Pancreas (tissue), 10 donors: ENCODE measurements around the gene NDUFA13. TPM values are rescaled to one million over a fixed set of nuclear protein-coding genes. Genes with fewer than 3 reads are reported as not detected.
A peak's percentile ranks its signal among the peaks of the same experiment; 100 is the strongest.

Experiments used
- ATAC-seq, 4 donors: fragments of 200-7000 bp; cut with Tn5 transposase; one replicate each; pipeline versions ENCODE4 v1.8.0 to v1.9.1; 2020; ENCODE audit warnings: mild to moderate bottlenecking in 4 of 4, moderate library complexity in 4 of 4
- DNase-seq, 6 donors: peaks; one replicate each; pipeline ENCODE4 v3.0.0-alpha.2; 2020
- FAIRE-seq: peaks from 2 replicates; lab custom pipeline; 2012; peaks lifted over from hg19 to GRCh38; lab: Jason Lieb, UNC
- H3K27ac ChIP-seq, 4 donors: fragments of 200-600 bp; sonication (generic); 1 replicate in 3 of 4; 2 replicates in 1 of 4; pipeline versions ENCODE4 v1.5.0 to v1.8.0; 2020
- H3K27me3 ChIP-seq, 4 donors: fragments of 200-600 bp; one replicate each; pipeline ENCODE4 v1.8.0; 2021
- H3K36me3 ChIP-seq, 3 donors: fragments of 200-600 bp; sonication (generic) in 1 of 3; one replicate each; pipeline versions ENCODE4 v1.5.0 to v1.8.0; 2020 to 2021
- H3K4me1 ChIP-seq, 3 donors: fragments of 200-600 bp; one replicate each; pipeline ENCODE4 v1.8.0; 2021
- H3K4me3 ChIP-seq, 4 donors: fragments of 200-600 bp; sonication (generic) in 2 of 4; one replicate each; pipeline versions ENCODE4 v1.5.0 to v1.8.0; 2020 to 2021
- H3K9me3 ChIP-seq, 4 donors: fragments of 200-600 bp; one replicate each; pipeline ENCODE4 v1.8.0; 2021
- WGBS, 2 donors: extraction: QIAGEN DNeasy Blood & Tissue Kit; methylation state at CpG; one replicate each; pipeline ENCODE4 v1.1.7; 2013; 5-methylcytosine and 5-hydroxymethylcytosine counted together
- intact Hi-C, 3 donors: fragments of 100-400 bp; cut with DNase I; formaldehyde crosslinking; loops; one replicate each; pipeline versions ENCODE4 v1.11.1 to v1.14.2; 2022
- polyA plus RNA-seq, 2 donors: library from polyadenylated mRNA; stranded (reverse); fragments of 200-250 nt; gene quantifications; one replicate each; pipeline ENCODE4 v1.2.3, GENCODE V29; 2013
- total RNA-seq, 6 donors: library from RNA; stranded (reverse); fragmentation: NEBNext Ultra II Directional in 4 of 6; extraction: Animal tissue kit (Norgen Biotek cat#: 25700) in 4 of 6; gene quantifications; one replicate each; pipeline versions ENCODE4 v1.2.1 to v1.2.4, GENCODE V29; 2021 to 2023
- TF ChIP-seq, protein P1 (sequence below), 4 donors: fragments of 200-600 bp; sonication (generic) in 3 of 4; IDR thresholded peaks; one replicate each; pipeline versions ENCODE4 v1.5.0 to v1.8.0; 2021; ENCODE audit warnings: antibody characterized with exemption in 4 of 4
- donor health status: healthy with polysubstance abuse.
- donor health status: DM: no; HTN: no; CAD: no; lungs with moderate emphysema.
- donor health status: DM: no; HTN: no; CAD: no.
- donor health status: control.
- donor health status: control.
- donor health status: Bipolar disorder and iron deficiency.
- donor health status: DM: yes; HTN: yes; CAD: no.
- donor health status: DM: no; HTN: no; CAD: no.
- donor health status: DM: no; HTN: no; CAD: no.
- donor health status: DM: yes; HTN: yes; CAD: no.

The NDUFA13 gene
- total and polyA plus RNA-seq, 8 donors, result 87.9 to 178 (median 133) TPM

DNA sequence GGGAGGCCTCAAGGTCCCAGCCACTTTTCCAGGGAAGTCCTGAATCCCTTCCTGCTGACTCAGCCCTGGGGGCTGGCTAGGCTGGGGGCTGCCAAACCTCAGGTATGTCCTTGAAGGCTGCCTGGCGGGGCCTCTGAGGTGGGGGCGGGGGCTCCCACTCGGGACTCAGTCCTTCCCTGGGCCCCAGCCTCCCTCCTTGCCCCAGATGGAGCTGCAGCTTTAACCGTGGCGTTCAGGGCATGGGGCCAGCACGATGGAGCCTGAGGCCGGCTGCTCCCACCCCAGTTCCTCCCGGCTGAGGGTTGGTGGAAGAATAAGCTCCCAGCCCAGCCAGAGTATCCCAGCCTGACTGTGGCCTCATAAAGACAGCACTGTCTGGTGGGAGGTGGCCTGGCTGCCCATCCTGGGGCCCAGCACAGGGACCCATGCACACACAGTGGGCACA, 34.5 kb downstream of the NDUFA13 start:
- intact Hi-C loops, result no loop called here
- Histone ChIP-seq H3K9me3 (no peaks in the 10 kb centered on the region), H3K36me3 (no peaks in the 10 kb centered on the region), H3K27ac (no peak overlapping the region), H3K4me3 (no peak overlapping the region), H3K4me1 (no peaks in the 10 kb centered on the region), H3K27me3 (no peaks in the 10 kb centered on the region)
- WGBS, 2 donors, result 36 to 37% methylated on average over 8 of the region's 8 CpGs
- DNase-seq (no peak), ATAC-seq (peak in 1 of 4 donors; percentile 38), FAIRE-seq (no peak)
- TF ChIP-seq, protein P1, sequence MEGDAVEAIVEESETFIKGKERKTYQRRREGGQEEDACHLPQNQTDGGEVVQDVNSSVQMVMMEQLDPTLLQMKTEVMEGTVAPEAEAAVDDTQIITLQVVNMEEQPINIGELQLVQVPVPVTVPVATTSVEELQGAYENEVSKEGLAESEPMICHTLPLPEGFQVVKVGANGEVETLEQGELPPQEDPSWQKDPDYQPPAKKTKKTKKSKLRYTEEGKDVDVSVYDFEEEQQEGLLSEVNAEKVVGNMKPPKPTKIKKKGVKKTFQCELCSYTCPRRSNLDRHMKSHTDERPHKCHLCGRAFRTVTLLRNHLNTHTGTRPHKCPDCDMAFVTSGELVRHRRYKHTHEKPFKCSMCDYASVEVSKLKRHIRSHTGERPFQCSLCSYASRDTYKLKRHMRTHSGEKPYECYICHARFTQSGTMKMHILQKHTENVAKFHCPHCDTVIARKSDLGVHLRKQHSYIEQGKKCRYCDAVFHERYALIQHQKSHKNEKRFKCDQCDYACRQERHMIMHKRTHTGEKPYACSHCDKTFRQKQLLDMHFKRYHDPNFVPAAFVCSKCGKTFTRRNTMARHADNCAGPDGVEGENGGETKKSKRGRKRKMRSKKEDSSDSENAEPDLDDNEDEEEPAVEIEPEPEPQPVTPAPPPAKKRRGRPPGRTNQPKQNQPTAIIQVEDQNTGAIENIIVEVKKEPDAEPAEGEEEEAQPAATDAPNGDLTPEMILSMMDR (IDR thresholded peaks at IDR 0.05), result no peak

DNA sequence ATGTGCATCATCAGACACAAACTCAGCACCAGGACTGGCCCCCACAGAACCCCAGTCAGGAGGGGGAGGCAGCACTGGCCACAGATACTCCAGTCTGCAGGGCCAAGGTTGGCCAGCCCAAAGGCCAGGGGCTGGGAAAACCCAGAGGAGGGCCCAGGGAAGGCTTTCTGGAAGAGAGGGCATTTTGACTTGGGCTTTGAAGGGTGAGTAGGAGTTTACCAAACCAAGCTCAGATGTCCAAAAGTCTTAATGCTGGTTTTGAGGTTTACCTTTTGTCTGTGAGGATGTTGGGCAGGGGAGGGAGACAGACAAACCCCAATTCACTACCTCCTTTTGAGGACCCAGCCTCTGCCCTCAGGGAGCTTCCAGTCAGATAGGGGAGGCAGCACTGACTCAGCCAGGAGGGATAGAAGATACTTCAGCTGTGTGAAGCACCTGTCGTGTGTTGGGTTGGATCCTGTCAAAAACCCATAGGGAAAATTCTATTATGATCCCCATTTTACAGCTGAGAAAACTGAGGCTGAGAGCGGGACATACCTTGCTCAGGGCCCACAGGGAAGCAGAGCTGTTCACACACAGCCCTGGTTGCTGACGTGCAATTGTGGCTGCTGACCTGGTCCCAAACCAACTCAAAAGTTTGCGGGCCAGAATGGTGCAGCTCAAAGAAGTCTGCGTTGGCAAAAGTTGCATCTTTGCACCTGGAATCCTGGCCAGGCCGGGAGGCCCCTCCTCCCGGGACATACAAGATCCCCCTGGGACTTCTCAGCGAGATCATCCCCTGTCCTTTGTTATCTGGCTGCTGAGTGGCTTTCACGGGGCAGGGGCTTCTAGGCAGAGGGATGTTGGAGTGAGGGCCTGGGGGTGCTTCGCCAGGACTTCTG, 35.2 kb downstream of the NDUFA13 start:
- Histone ChIP-seq H3K9me3 (no peaks in the 10 kb centered on the region), H3K27me3 (no peaks in the 10 kb centered on the region), H3K4me3 (no peak overlapping the region), H3K4me1 (no peaks in the 10 kb centered on the region), H3K36me3 (no peaks in the 10 kb centered on the region), H3K27ac (no peak overlapping the region)
- TF ChIP-seq, protein P1 (IDR thresholded peaks at IDR 0.05), result no peak
- no peak for FAIRE-seq
- 76 to 80% methylated on average over 10 of the region's 10 CpGs for WGBS, 2 donors
- DNase-seq, result no peak
- ATAC-seq, result no peak
- intact Hi-C loops, result no loop called here

DNA sequence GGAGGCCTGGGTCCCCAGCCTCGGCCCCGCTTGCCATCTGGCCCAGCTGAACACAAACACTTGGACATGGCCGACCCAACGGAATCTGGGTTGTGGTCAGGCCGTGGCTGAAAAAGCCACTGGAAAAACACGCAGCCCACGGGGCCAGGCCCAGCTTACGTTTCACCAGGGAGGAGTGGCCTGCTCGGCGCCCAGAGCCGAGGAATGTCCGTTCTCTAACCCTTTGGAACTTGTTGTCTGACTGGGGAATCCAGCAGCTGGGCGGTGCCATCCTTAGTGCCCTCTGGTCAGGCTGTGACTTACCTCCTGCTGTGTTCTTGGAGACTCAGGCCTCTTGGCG, 35.8 kb downstream of the NDUFA13 start:
- H3K27ac ChIP-seq, result no peak overlapping the region
- TF ChIP-seq, protein P1 (IDR thresholded peaks at IDR 0.05), result no peak
- ATAC-seq, result no peak
- intact Hi-C loops, result no loop called here
- H3K9me3 ChIP-seq, result no peaks in the 10 kb centered on the region
- no peaks in the 10 kb centered on the region for H3K36me3 ChIP-seq
- H3K4me3 ChIP-seq, result no peak overlapping the region
- no peak for FAIRE-seq
- WGBS, 2 donors, result 80 to 83% methylated on average over 14 of the region's 14 CpGs
- no peak for DNase-seq
- no peaks in the 10 kb centered on the region for H3K4me1 ChIP-seq
- no peaks in the 10 kb centered on the region for H3K27me3 ChIP-seq

GRCh38 chr19:19552798-19553197, 36.8 kb downstream of the NDUFA13 start:
- 39 to 46% methylated on average over 6 of the region's 6 CpGs for WGBS, 2 donors
- intact Hi-C loops, result no loop called here
- Histone ChIP-seq H3K27me3 (no peaks in the 10 kb centered on the region), H3K36me3 (no peaks in the 10 kb centered on the region), H3K4me3 (no peak overlapping the region), H3K27ac (no peak overlapping the region), H3K4me1 (no peaks in the 10 kb centered on the region), H3K9me3 (no peaks in the 10 kb centered on the region)
- DNase-seq (no peak), FAIRE-seq (no peak), ATAC-seq (peak in 3 of 4 donors; percentile 43 to 62 (median 50))
- TF ChIP-seq, protein P1 (IDR thresholded peaks at IDR 0.05), result peak; percentile 18 to 32 (median 30)

DNA sequence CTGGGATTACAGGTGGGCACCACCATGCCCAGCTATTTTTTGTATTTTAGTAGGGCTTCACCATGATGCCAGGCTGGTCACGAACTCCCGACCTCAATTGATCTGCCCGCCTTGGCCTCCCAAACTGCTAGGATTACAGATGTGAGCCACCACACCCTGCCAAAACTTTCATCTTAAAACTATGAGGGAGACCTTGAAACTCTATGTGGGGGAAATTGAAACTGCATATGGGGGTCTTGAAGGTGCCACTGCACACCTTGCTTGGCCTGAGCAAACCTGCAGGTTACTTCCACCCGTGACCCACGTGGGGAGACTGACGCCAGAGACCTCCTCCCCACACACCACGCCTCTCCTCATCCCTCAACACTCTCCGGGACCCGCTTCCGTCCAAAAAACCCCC, 37.6 kb downstream of the NDUFA13 start:
- Histone ChIP-seq H3K27ac (no peak overlapping the region), H3K9me3 (no peaks in the 10 kb centered on the region), H3K4me3 (no peak overlapping the region), H3K36me3 (no peaks in the 10 kb centered on the region), H3K4me1 (no peaks in the 10 kb centered on the region), H3K27me3 (no peaks in the 10 kb centered on the region)
- 74 to 82% methylated on average over 10 of the region's 10 CpGs for WGBS, 2 donors
- intact Hi-C loops, result no loop called here
- ATAC-seq, result no peak
- TF ChIP-seq, protein P1 (IDR thresholded peaks at IDR 0.05), result no peak
- DNase-seq, result no peak
- no peak for FAIRE-seq
